ENCODE data around the gene AFAP1.
A peak's percentile ranks its signal among the peaks of the same experiment; 100 is the strongest.

The AFAP1 gene

DNA sequence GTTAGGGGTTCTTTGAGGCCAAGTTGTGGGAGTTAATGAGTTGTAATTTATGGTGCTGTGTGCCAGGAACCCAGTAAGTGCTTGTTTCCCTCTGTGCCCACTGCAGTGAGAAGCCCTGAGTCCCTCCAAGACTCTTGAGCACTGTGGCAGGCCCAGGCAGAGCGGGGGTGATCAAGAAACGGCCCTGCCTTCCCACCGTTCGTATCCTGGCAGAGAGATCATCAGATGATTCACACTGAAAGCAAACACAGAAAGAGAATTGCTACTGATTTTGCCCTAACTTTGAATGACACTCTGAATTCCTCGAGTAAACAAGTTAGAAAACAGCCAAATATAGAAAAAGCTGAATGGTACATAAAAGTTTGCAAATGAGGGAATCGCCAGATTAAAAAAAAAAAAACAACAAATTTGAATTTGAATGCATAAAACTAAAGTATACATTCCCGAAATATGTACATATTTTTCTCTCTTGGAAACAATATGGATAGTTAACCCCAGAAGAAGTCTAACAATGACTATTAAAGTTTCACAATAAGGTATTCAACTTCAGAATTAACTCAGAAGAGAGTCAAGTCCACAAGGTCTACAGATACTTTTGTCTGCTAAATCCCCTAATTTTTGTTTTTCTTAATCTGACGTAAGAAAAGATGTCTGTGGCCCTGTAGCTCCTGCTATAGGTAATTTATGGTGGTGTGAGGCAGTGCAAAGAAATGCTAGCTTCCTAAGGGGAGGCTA is 71.8 kb downstream of the AFAP1 start:
- no peak overlapping the region for H3K4me3 ChIP-seq (ENCODE audit: low read depth, low read length)
- TF ChIP-seq, protein P1, sequence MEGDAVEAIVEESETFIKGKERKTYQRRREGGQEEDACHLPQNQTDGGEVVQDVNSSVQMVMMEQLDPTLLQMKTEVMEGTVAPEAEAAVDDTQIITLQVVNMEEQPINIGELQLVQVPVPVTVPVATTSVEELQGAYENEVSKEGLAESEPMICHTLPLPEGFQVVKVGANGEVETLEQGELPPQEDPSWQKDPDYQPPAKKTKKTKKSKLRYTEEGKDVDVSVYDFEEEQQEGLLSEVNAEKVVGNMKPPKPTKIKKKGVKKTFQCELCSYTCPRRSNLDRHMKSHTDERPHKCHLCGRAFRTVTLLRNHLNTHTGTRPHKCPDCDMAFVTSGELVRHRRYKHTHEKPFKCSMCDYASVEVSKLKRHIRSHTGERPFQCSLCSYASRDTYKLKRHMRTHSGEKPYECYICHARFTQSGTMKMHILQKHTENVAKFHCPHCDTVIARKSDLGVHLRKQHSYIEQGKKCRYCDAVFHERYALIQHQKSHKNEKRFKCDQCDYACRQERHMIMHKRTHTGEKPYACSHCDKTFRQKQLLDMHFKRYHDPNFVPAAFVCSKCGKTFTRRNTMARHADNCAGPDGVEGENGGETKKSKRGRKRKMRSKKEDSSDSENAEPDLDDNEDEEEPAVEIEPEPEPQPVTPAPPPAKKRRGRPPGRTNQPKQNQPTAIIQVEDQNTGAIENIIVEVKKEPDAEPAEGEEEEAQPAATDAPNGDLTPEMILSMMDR (IDR thresholded peaks at IDR 0.05; ENCODE audit: insufficient read depth, low read depth, low read length, missing control alignments) = no peak
- DNase-seq (ENCODE audit: low read depth) = no peak

DNA sequence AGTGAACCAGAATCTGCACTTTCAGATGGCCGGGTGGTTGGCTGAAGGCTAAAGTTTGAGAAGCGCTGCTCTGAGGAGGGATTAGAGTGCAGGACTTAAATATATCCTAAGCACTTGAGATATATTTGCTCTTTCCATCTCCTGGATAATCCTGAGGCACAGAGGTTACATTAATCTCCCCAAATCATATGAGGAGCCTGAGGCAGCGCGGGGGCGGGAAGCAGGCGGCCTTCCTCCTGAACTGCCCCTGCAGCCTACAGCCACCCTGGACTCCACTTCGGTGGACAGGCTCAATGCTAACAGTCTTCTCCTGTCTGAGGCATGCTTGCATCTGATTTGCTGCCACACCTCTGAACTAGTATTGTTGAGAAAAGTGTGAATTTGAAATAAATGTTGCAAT is 72.5 kb downstream of the AFAP1 start:
- TF ChIP-seq, protein P1 (IDR thresholded peaks at IDR 0.05; ENCODE audit: insufficient read depth, low read depth, low read length, missing control alignments) = no peak
- no peak overlapping the region for H3K4me3 ChIP-seq (ENCODE audit: low read depth, low read length)
- no peak for DNase-seq (ENCODE audit: low read depth)

DNA sequence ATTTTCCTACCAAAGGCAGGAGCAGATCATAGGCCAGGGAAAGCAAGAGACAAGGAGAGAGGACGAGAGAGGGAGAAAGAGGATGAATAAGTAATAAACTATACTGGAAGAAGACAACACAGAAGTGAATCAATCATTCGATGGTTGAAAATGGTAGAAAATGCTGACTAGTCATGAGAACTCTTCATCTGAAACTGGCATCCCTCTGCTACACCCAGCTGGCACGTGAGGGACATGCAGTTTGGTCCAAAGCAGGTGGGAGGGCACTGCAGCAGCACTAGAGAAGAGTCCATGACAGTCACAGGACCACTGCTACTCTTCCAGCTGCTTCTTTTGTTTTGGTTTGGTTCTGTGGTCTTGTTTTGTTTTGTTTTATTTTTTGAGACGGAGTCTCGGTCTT is 74.1 kb downstream of the AFAP1 start:
- H3K4me3 ChIP-seq (ENCODE audit: low read depth, low read length) = no peak overlapping the region
- no peak for DNase-seq (ENCODE audit: low read depth)
- TF ChIP-seq, protein P1 (IDR thresholded peaks at IDR 0.05; ENCODE audit: insufficient read depth, low read depth, low read length, missing control alignments) = no peak

DNA sequence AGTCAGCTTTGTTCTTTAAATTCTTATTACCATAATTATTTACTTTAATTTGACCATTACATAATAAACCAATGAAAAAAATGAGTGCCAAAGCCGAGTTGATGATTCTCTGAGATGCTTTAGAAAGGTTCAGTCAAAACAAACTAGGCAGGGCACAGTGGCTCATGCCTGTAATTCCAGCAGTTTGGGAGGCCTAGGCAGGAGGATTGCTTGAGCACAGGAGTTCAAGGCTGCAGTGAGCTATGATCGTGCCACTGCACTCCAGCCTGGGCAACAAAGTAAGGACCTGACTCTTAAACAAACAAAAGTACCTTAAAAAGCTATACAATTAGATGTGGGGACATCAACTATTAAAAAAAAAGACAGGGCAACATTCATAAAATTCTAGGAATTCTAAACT is 75.0 kb downstream of the AFAP1 start:
- DNase-seq (ENCODE audit: low read depth) = no peak
- no peak overlapping the region for H3K4me3 ChIP-seq (ENCODE audit: low read depth, low read length)
- TF ChIP-seq, protein P1 (IDR thresholded peaks at IDR 0.05; ENCODE audit: insufficient read depth, low read depth, low read length, missing control alignments) = no peak

DNA sequence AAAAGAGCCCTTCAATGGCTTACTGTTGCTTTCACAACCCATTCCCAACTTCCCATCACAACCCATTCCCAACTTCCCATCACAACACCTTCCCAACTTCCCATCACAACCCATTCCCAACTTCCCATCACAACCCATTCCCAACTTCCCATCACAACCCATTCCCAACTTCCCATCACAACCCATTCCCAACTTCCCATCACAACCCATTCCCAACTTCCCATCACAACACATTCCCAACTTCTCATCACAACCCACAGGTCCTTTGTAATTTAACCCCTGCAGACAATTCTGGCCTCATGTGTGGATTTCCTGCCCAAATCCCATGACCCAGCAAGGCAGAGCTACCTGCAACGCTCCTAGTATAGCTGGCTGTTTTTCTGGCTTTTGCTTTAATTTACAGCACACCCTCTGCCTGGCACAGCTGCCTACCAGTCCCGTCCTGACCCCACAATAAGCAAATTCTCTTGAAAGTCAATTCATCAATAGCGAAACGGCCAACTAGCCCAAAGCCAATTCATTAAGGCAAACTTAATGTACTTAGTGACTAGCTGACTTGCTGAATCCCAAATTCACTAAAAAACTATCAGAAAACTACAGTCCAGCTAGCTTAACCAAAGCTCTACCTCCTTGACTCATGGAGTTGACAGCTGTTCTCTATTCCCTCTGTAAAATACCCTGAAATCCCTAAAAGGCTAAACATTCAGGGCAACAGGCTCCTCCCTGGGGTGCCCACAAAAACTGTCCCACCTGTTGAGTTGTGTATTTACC is 75.6 kb downstream of the AFAP1 start:
- TF ChIP-seq, protein P1 (IDR thresholded peaks at IDR 0.05; ENCODE audit: insufficient read depth, low read depth, low read length, missing control alignments) = no peak
- no peak overlapping the region for H3K4me3 ChIP-seq (ENCODE audit: low read depth, low read length)
- peak; percentile 83 for DNase-seq (ENCODE audit: low read depth)

DNA sequence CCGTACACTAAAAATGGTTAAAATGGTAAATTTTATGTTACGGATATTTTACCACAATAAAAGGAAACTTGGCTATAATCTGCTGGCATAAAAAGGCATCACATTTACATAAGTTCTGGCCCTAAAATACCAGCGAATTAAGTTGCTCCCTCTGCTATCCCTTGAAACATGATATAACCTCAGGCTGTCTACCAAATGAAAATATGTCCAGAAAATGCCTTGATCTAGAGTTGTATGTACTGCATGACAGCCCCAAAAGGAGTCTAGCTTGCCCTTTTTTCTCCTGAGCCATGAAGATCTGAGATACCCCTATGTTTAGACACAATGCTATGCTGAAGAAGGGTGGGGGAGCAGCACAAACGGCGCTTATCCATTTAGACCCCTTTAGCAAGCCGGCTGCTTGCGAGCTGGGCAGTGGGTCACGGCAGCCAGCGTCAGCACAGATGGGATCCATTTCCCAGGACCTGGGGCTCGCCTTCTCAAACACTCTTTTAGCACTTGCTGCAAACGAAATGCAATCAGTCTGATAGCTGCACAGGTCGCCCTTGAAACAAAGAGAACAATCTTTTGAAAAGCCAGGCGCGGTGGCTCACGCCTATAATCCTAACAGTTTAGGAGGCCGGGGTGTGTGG is 77.0 kb downstream of the AFAP1 start:
- H3K4me3 ChIP-seq (ENCODE audit: low read depth, low read length) = no peak overlapping the region
- TF ChIP-seq, protein P1 (IDR thresholded peaks at IDR 0.05; ENCODE audit: insufficient read depth, low read depth, low read length, missing control alignments) = no peak
- DNase-seq (ENCODE audit: low read depth) = no peak
